AG04450 (cell line): Measurements from ENCODE around the gene MECP2. TPM values are rescaled to one million over a fixed set of nuclear protein-coding genes. Genes with fewer than 3 reads are reported as not detected.

Experiments used
- CTCF ChIA-PET: fragments of 300-600, 350-600 bp; formaldehyde crosslinking; extraction: SDS; loops from one replicate; lab custom pipeline; 2022; ENCODE audit warnings: antibody characterized with exemption, inconsistent platforms; lab: Charles Lee
- POLR2A ChIA-PET: fragments of 350-600 bp; formaldehyde crosslinking; extraction: SDS; loops from one replicate; lab custom pipeline; 2021; ENCODE audit warnings: antibody characterized with exemption, inconsistent platforms; lab: Yijun Ruan, JAX
- DNase-seq: peaks from one replicate; pipeline ENCODE4 v3.0.0-alpha.2; 2011; ENCODE audit warnings: low read depth, low spot score
- H3K27ac ChIP-seq: one replicate; pipeline ENCODE4 v1.5.1; 2012; ENCODE audit warnings: low read depth, low read length, control low read depth
- H3K27me3 ChIP-seq: one replicate; pipeline ENCODE4 v1.6.0; 2012; ENCODE audit warnings: low read length; ENCODE audit not compliant: control insufficient read depth, insufficient read depth
- H3K4me3 ChIP-seq: 2 replicates; pipeline ENCODE4 v1.5.1; 2011; ENCODE audit warnings: mild to moderate bottlenecking, low read depth, low read length, control low read depth
- H3K9me3 ChIP-seq: 2 replicates; pipeline ENCODE4 v1.5.1; 2012; ENCODE audit warnings: low read length; ENCODE audit not compliant: control insufficient read depth, insufficient read depth
- polyA plus RNA-seq: library from polyadenylated mRNA; depleted of rRNA; stranded (reverse); fragments of >200 nt; gene quantifications from 2 replicates; pipeline ENCODE4 v1.2.3, GENCODE V29; 2011
- TF ChIP-seq, protein P1 (sequence below): IDR thresholded peaks from 2 replicates; pipeline ENCODE4 v1.5.1; 2011; ENCODE audit warnings: low read depth, low read length, control low read depth, inconsistent platforms

MECP2 gene
- polyA plus RNA-seq, 1 experiment = 12.8 TPM

DNA sequence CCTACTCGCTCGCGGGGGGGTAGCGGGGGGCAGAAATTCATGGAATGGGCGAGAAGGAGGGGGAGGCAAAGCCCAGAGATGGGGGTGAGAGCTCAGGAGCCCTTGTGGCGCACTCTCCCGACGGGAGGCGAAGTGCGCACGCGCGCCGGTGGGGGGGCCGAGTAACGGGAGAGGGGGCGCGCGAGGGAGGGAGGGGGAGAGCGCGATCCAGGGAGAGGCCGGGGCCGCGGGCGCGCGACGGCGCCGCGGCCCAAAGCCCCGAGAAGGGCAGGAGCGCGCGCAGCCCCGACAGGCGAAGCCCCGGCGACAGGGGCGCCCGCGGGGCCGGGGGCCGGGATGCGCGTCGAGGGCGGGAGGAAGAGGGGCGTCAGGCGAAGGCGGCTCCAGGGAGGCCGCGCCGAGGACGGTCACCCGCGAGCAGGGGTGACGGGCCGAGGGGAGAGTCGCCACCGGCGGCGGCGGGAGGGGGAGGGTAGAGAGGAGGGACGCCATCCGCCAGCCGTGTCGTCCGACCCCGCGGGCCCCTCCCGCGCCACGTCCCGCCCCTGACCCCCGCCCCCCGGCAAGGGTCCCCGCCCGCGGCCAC is 421 bp downstream of the MECP2 start:
- Histone ChIP-seq H3K27me3 (no peaks in the 10 kb centered on the region), H3K4me3 (peak overlapping the region; percentile 69), H3K9me3 (no peaks in the 10 kb centered on the region), H3K27ac (no peak overlapping the region)
- CTCF ChIA-PET = interaction anchor here (0.5 kb wide), 1 partner anchor 286 kb away, joined by 8 read pairs; no protein-coding TSS in a partner anchor
- no peak for DNase-seq
- POLR2A ChIA-PET = interaction anchor here (0.6 kb wide), 2 partner anchors 40 to 129 kb away, joined by 3 to 6 read pairs; no protein-coding TSS in a partner anchor
- TF ChIP-seq, protein P1, sequence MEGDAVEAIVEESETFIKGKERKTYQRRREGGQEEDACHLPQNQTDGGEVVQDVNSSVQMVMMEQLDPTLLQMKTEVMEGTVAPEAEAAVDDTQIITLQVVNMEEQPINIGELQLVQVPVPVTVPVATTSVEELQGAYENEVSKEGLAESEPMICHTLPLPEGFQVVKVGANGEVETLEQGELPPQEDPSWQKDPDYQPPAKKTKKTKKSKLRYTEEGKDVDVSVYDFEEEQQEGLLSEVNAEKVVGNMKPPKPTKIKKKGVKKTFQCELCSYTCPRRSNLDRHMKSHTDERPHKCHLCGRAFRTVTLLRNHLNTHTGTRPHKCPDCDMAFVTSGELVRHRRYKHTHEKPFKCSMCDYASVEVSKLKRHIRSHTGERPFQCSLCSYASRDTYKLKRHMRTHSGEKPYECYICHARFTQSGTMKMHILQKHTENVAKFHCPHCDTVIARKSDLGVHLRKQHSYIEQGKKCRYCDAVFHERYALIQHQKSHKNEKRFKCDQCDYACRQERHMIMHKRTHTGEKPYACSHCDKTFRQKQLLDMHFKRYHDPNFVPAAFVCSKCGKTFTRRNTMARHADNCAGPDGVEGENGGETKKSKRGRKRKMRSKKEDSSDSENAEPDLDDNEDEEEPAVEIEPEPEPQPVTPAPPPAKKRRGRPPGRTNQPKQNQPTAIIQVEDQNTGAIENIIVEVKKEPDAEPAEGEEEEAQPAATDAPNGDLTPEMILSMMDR = no peak

DNA sequence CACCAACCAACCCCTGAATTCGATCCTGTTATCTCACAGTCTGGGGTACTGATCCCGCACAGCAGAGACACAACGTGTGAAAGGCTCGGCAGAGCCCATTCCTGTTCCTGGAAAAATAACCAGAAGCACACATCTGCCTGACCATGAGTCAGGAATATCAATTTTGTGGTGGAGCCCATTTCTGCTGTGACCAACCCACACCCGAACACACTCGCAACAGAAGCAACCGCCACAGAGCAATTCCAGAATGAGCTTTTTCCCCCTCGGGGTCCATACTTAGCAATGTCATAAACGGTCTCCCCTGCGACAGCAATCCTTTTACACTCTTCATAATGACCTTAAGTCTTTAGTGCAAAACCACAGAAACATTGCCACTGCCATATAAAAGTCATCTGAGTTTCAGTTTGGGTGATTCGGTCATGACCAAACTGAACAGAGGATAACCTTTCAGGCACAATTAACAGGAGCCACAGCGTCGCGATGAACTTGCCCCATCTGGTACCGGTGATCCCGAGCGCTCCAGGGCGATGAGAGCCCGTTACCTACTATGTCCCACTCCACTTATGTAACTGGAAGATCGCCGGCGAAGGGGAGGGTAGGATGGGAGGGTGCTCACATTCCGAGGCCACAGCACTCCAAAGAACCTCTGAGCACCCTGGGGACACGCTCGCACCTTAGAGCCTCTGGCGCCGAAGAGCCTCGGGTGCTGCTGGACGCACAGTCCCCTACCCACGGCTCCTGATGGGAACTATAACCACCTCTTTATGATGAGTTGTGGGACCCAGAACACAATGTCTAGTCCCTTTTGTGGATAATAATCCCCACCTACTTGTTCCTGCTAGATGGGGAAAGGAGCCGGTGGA is 1.1 kb downstream of the MECP2 start:
- ChIA-PET POLR2A (interaction anchor here (0.6 kb wide), 2 partner anchors 40 to 129 kb away, joined by 3 to 6 read pairs; no protein-coding TSS in a partner anchor), CTCF (interaction anchor here (0.5 kb wide), 1 partner anchor 285 kb away, joined by 8 read pairs; no protein-coding TSS in a partner anchor)
- no peaks in the 10 kb centered on the region for H3K9me3 ChIP-seq
- H3K27ac ChIP-seq = no peak overlapping the region
- no peak for DNase-seq
- no peaks in the 10 kb centered on the region for H3K27me3 ChIP-seq
- peak overlapping the region; percentile 69 for H3K4me3 ChIP-seq
- TF ChIP-seq, protein P1 = no peak

DNA sequence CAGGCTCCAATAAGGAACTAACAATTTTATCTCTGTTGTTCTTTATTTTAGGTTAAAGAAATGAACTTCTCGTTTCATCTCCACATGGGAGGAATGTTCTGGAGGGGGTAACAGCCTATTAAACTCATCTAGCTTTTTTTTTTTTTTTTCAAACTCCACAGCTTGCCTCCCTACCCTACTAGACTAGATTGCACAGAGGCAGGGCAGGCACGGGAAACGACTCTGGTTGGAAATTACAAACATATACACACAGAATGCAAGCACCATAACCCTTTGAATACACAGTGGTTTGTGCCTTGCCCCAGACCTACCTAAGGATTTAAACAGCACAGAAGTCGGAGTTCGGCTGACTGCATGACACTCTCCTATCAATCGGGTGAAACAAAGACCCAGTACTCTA is 2.7 kb downstream of the MECP2 start:
- H3K4me3 ChIP-seq = no peak overlapping the region
- no peaks in the 10 kb centered on the region for H3K9me3 ChIP-seq
- TF ChIP-seq, protein P1 = no peak
- ChIA-PET CTCF (interaction anchor here (0.6 kb wide), 1 partner anchor 44 kb away, joined by 3 read pairs; no protein-coding TSS in a partner anchor), POLR2A (interaction anchor here (0.6 kb wide), 1 partner anchor 286 kb away, joined by 4 read pairs; no protein-coding TSS in a partner anchor)
- no peak for DNase-seq
- no peak overlapping the region for H3K27ac ChIP-seq
- no peaks in the 10 kb centered on the region for H3K27me3 ChIP-seq

DNA sequence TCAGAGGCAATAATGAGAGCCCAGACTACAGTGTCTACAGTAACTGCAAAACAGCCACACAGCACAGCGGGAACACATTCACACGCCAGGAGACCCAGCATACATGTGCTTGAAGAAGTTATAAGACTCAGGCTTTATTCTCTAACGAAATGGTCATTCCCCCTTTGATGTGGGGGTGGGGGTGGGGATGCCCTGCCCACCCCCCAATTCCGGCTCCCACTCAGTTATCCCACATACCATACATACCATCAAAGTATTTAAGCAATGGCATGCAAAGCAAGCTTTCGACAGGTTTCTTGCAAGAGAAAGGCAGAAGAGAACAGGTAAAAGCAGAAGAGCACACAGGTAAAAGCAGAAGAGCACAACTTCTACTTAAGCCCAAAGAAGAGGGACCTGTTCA is 3.6 kb downstream of the MECP2 start:
- ChIA-PET POLR2A (no interaction called here), CTCF (interaction anchor here (0.6 kb wide), 1 partner anchor 20 kb away, joined by 3 read pairs; no protein-coding TSS in a partner anchor)
- DNase-seq = no peak
- Histone ChIP-seq H3K4me3 (no peak overlapping the region), H3K27me3 (no peaks in the 10 kb centered on the region), H3K27ac (no peak overlapping the region), H3K9me3 (no peaks in the 10 kb centered on the region)
- TF ChIP-seq, protein P1 = no peak
